ENCODE measurements around the gene SKP1.
A peak's percentile ranks its signal among the peaks of the same experiment; 100 is the strongest.

SKP1 gene

GRCh38 chr5:134114886-134115805 is 61.6 kb downstream of the SKP1 start:
- H2BK12ac ChIP-seq (ENCODE audit: low read length): no peak overlapping the region
- peaks cover 2% of the 10 kb centered on the region for H3K79me2 ChIP-seq (ENCODE audit: control insufficient read depth, insufficient read depth, low read length, poor library complexity)
- peak in 1 of 2 donors; percentile 32 for DNase-seq
- peak overlapping the region; percentile 84 for H3K14ac ChIP-seq (ENCODE audit: low read length)
- H2BK120ac ChIP-seq (ENCODE audit: insufficient read depth, low read length, poor library complexity): peak overlapping the region; percentile 83
- H3K4me1 ChIP-seq (ENCODE audit: control insufficient read depth in 1 of 2, insufficient read depth in 2 of 2, low read length in 2 of 2): peaks cover 10 to 15% of the 10 kb centered on the region in 2 experiments
- H3K36me3 ChIP-seq (ENCODE audit: control insufficient read depth in 1 of 2, insufficient read depth in 2 of 2, low read length in 2 of 2): peaks cover 8 to 9% of the 10 kb centered on the region in 2 experiments
- H2AK5ac ChIP-seq (ENCODE audit: low read length): no peak overlapping the region
- no peak overlapping the region for H3K23ac ChIP-seq (ENCODE audit: low read length)
- no CpG with 5 or more reads among the region's 110 CpGs for WGBS (ENCODE audit: extremely low coverage, insufficient coverage, insufficient read length)
- H3K4me2 ChIP-seq (ENCODE audit: low read length): peak overlapping the region; percentile 88
- peak overlapping the region; percentile 69 for H4K91ac ChIP-seq (ENCODE audit: low read depth, low read length)
- peaks cover 18% of the 10 kb centered on the region for H3K27me3 ChIP-seq (ENCODE audit: insufficient read depth, low read length)
- peak overlapping the region; percentile 33 for H4K12ac ChIP-seq (ENCODE audit: low read depth, low read length)
- peak overlapping the region; percentile 69 for H2AFZ ChIP-seq (ENCODE audit: insufficient read depth, low read length, poor library complexity)
- peak overlapping the region; percentile 39 for H3K27ac ChIP-seq (ENCODE audit: low read depth, low read length)
- H2BK5ac ChIP-seq (ENCODE audit: low read depth, low read length, poor library complexity): peak overlapping the region; percentile 69
- peak overlapping the region; percentile 80 for H3K9ac ChIP-seq (ENCODE audit: low read length)
- peak overlapping the region; percentile 37 for H3K4ac ChIP-seq (ENCODE audit: low read depth, low read length)
- peaks cover 7% of the 10 kb centered on the region for H3K79me1 ChIP-seq (ENCODE audit: low read length)
- H4K8ac ChIP-seq (ENCODE audit: low read depth, low read length): peak overlapping the region; percentile 86
- peak overlapping the region; percentile 82 for H3K4me3 ChIP-seq (ENCODE audit: low read depth, low read length)
- peak overlapping the region; percentile 95 for H3K18ac ChIP-seq (ENCODE audit: low read length)
- H3K9me3 ChIP-seq (ENCODE audit: insufficient read depth, low read depth, low read length): peaks cover 4% of the 10 kb centered on the region

- peak within 1 kb of the TSS; percentile 86 for H4K8ac ChIP-seq (ENCODE audit: low read depth, low read length)
- peaks cover 7% of the 10 kb centered on the region for H3K79me1 ChIP-seq (ENCODE audit: low read length)
- H3K27ac ChIP-seq (ENCODE audit: low read depth, low read length): peak within 1 kb of the TSS; percentile 39
- peaks cover 10 to 15% of the 10 kb centered on the region in 2 experiments for H3K4me1 ChIP-seq (ENCODE audit: control insufficient read depth in 1 of 2, insufficient read depth in 2 of 2, low read length in 2 of 2)
- peak within 1 kb of the TSS; percentile 84 for H3K14ac ChIP-seq (ENCODE audit: low read length)
- H3K23ac ChIP-seq (ENCODE audit: low read length): peak within 1 kb of the TSS; percentile 12
- peak within 1 kb of the TSS; percentile 33 for H4K12ac ChIP-seq (ENCODE audit: low read depth, low read length)
- no CpG with 5 or more reads among the region's 90 CpGs for WGBS (ENCODE audit: extremely low coverage, insufficient coverage, insufficient read length)
- H3K9me3 ChIP-seq (ENCODE audit: insufficient read depth, low read depth, low read length): peaks cover 4% of the 10 kb centered on the region
- peak within 1 kb of the TSS; percentile 69 for H2AFZ ChIP-seq (ENCODE audit: insufficient read depth, low read length, poor library complexity)
- peaks cover 2% of the 10 kb centered on the region for H3K79me2 ChIP-seq (ENCODE audit: control insufficient read depth, insufficient read depth, low read length, poor library complexity)
- peak within 1 kb of the TSS; percentile 83 for H2BK120ac ChIP-seq (ENCODE audit: insufficient read depth, low read length, poor library complexity)
- no peak within 1 kb of the TSS for H2AK5ac ChIP-seq (ENCODE audit: low read length)
- H3K4me2 ChIP-seq (ENCODE audit: low read length): peak within 1 kb of the TSS; percentile 88
- H3K4me3 ChIP-seq (ENCODE audit: low read depth, low read length): peak within 1 kb of the TSS; percentile 82
- H4K91ac ChIP-seq (ENCODE audit: low read depth, low read length): peak within 1 kb of the TSS; percentile 69
- peak; percentile 60 to 82 for DNase-seq
- H3K27me3 ChIP-seq (ENCODE audit: insufficient read depth, low read length): peaks cover 18% of the 10 kb centered on the region
- H2BK5ac ChIP-seq (ENCODE audit: low read depth, low read length, poor library complexity): peak within 1 kb of the TSS; percentile 69
- H3K18ac ChIP-seq (ENCODE audit: low read length): peak within 1 kb of the TSS; percentile 95
- H3K36me3 ChIP-seq (ENCODE audit: control insufficient read depth in 1 of 2, insufficient read depth in 2 of 2, low read length in 2 of 2): peaks cover 3 to 4% of the 10 kb centered on the region in 2 experiments
- H3K9ac ChIP-seq (ENCODE audit: low read length): peak within 1 kb of the TSS; percentile 80
- H3K4ac ChIP-seq (ENCODE audit: low read depth, low read length): peak within 1 kb of the TSS; percentile 37
- H2BK12ac ChIP-seq (ENCODE audit: low read length): no peak within 1 kb of the TSS
These were observed 62.6 kb downstream of the SKP1 start, which contains the start of gene TCF7 for GRCh38 chr5:134113902-134114875. TSS of gene TCF7 (plus strand) at chr5:134114681. CDS start at chr5:134114907, 226 bp downstream.

GRCh38 chr5:134113363-134113889 is 63.3 kb downstream of the SKP1 start:
- no peak overlapping the region for H3K27ac ChIP-seq (ENCODE audit: low read depth, low read length)
- H3K36me3 ChIP-seq (ENCODE audit: control insufficient read depth in 1 of 2, insufficient read depth in 2 of 2, low read length in 2 of 2): peaks cover 3 to 4% of the 10 kb centered on the region in 2 experiments

More at GRCh38 chr5:134113363-134113889, 63.3 kb downstream of the SKP1 start:
- Histone ChIP-seq H3K9me3 (ENCODE audit: insufficient read depth, low read depth, low read length) (peaks cover 4% of the 10 kb centered on the region), H2AK5ac (ENCODE audit: low read length) (no peak overlapping the region), H4K91ac (ENCODE audit: low read depth, low read length) (no peak overlapping the region), H4K12ac (ENCODE audit: low read depth, low read length) (no peak overlapping the region), H3K4me1 (ENCODE audit: control insufficient read depth in 1 of 2, insufficient read depth in 2 of 2, low read length in 2 of 2) (peaks cover 10 to 15% of the 10 kb centered on the region in 2 experiments), H3K27me3 (ENCODE audit: insufficient read depth, low read length) (peaks cover 18% of the 10 kb centered on the region), H3K23ac (ENCODE audit: low read length) (peak overlapping the region; percentile 12), H2BK5ac (ENCODE audit: low read depth, low read length, poor library complexity) (no peak overlapping the region), H3K79me2 (ENCODE audit: control insufficient read depth, insufficient read depth, low read length, poor library complexity) (peaks cover 2% of the 10 kb centered on the region), H2BK12ac (ENCODE audit: low read length) (no peak overlapping the region), H3K18ac (ENCODE audit: low read length) (no peak overlapping the region), H2AFZ (ENCODE audit: insufficient read depth, low read length, poor library complexity) (no peak overlapping the region), H2BK120ac (ENCODE audit: insufficient read depth, low read length, poor library complexity) (no peak overlapping the region), H4K8ac (ENCODE audit: low read depth, low read length) (no peak overlapping the region), H3K9ac (ENCODE audit: low read length) (no peak overlapping the region), H3K4me3 (ENCODE audit: low read depth, low read length) (no peak overlapping the region), H3K4ac (ENCODE audit: low read depth, low read length) (no peak overlapping the region), H3K4me2 (ENCODE audit: low read length) (peak overlapping the region; percentile 73), H3K79me1 (ENCODE audit: low read length) (peaks cover 7% of the 10 kb centered on the region), H3K14ac (ENCODE audit: low read length) (no peak overlapping the region)
- no peak for DNase-seq
- WGBS (ENCODE audit: extremely low coverage, insufficient coverage, insufficient read length): no CpG with 5 or more reads among the region's 30 CpGs
